GM12873 (cell line): ENCODE results near the gene CYP39A1.

Experiments
- TF ChIP-seq, protein P1 (sequence below): IDR thresholded peaks from 2 replicates; pipeline ENCODE4 v1.5.1; 2012; ENCODE audit warnings: low read depth, mild to moderate bottlenecking, moderate library complexity, low read length, control low read depth; ENCODE audit not compliant: insufficient read depth; ENCODE audit errors: missing control alignments

The CYP39A1 gene

GRCh38 chr6:46590765-46591164, 61.9 kb downstream of the CYP39A1 start:
- TF ChIP-seq, protein P1, sequence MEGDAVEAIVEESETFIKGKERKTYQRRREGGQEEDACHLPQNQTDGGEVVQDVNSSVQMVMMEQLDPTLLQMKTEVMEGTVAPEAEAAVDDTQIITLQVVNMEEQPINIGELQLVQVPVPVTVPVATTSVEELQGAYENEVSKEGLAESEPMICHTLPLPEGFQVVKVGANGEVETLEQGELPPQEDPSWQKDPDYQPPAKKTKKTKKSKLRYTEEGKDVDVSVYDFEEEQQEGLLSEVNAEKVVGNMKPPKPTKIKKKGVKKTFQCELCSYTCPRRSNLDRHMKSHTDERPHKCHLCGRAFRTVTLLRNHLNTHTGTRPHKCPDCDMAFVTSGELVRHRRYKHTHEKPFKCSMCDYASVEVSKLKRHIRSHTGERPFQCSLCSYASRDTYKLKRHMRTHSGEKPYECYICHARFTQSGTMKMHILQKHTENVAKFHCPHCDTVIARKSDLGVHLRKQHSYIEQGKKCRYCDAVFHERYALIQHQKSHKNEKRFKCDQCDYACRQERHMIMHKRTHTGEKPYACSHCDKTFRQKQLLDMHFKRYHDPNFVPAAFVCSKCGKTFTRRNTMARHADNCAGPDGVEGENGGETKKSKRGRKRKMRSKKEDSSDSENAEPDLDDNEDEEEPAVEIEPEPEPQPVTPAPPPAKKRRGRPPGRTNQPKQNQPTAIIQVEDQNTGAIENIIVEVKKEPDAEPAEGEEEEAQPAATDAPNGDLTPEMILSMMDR, result no peak

- TF ChIP-seq, protein P1, result no peak
These were observed 65.7 kb downstream of the CYP39A1 start for GRCh38 chr6:46586906-46587305.

GRCh38 chr6:46584586-46584985, 68.0 kb downstream of the CYP39A1 start:
- TF ChIP-seq, protein P1, result no peak

- TF ChIP-seq, protein P1, result no peak
These were observed 68.9 kb downstream of the CYP39A1 start for GRCh38 chr6:46583721-46584120.

GRCh38 chr6:46583081-46583480, 69.5 kb downstream of the CYP39A1 start:
- TF ChIP-seq, protein P1, result no peak

DNA sequence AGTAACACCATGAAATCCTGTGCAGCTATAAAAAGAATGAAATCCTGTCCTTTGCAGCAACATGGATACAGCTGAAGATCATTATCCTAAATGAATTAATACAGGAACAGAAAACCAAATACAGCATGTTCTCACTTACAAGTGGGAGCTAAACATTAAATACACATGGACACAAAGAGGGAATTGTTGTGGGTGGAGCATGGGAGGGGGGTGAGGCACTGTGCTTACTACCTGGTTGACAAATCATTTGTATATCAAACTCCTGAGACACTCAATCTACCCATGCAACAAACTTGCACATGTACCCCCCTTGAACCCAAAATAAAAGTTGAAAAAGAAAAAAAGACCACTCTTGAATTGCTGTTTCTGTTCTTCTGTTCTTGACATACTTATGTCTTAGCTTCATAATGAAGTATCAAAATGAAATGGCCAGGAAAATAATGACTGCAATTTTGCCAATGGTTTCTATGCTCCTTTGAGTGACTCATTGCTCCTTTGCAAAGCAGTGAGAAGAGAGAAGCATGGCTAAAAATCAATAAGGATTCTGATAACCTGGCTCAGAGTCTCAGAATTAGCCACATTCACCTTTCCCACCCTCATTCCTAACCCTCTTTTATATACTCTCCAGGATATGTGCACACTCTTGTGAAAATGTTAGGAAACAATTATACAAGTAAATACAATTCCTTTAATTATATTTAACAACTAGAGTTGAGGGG, 71.0 kb downstream of the CYP39A1 start:
- TF ChIP-seq, protein P1, result no peak

DNA sequence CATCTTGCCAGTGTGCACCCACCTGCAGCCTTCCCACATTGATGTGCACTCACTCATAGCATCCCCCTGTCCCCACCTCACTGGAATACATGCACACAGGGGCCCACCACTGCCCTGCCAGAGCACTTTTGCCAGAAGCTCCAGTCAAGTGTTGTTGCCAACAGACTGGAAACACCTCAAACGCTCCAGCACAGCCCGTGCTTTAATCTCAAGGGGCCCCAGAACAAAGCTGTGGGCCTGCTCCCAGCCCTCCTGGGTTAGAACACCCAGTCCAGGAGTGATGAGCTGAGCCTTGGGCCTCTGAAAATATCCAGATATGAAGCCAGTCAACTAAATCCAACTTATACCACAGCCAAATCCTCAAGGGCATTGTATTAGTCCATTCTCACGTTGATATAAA, 77.1 kb downstream of the CYP39A1 start:
- TF ChIP-seq, protein P1, result no peak
